Renal cortical epithelial cell (primary cell): Measurements from ENCODE around the gene LRRC8C. TPM values are rescaled to one million over a fixed set of nuclear protein-coding genes. Genes with fewer than 3 reads are reported as not detected.

Experiments used
- DNase-seq: peaks from one replicate; pipeline ENCODE4 v3.0.0-alpha.2; 2011; ENCODE audit warnings: low read depth
- total RNA-seq: library from RNA; depleted of rRNA; stranded (reverse); fragments of >200 nt; gene quantifications from 2 replicates; pipeline ENCODE4 v1.2.3, GENCODE V29; 2014

Gene LRRC8C
- total RNA-seq, 1 donor from 2014 or later, result 2.6 TPM

- DNase-seq, result no peak
These were observed 1.1 kb downstream of the LRRC8C start for GRCh38 chr1:89633800-89634625.

DNA sequence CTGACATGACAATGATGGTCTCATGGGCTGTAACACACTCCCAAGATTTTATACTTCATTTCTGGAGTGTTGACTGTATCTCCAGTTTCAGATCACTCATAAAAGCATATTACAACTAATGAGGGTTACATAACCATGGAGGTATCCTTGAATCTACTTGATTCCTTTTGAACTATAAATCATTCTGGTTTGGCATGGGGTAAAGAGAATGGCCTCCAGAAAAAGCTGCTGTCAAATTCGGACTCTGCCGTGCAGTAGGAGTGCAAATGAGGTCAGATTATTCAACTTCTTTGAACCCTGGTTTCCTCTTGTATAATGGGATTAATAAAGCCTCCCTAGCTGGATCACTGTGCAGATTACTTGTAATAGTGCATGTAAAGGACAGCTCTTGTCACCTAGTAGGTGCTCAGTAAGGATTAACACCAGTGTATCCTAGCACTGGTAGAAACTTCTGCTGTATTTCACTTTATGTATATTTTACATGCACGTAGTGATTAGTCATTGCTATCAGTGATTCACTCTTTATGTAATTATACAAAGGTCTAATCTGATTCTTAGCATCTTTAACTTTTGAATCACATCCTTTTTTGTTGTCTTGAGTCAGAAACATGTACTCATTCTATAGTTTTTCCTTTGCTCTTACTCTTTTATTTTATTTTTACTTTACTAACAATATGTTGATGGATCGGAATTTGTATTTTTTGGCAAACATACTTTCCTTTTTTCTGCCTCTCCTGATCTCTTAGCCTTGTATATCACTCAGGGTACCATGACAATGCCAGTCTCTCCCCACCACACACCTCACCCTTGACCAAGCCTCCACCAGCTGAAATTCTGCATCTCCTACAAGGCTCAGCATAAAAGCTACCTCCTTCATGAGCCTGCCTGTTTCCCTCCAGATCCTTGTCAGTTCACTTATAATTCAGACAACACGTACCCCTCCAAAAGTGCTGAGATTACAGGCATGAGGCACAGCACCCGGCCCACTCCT is 3.2 kb downstream of the LRRC8C start:
- DNase-seq, result peak; percentile 49

DNA sequence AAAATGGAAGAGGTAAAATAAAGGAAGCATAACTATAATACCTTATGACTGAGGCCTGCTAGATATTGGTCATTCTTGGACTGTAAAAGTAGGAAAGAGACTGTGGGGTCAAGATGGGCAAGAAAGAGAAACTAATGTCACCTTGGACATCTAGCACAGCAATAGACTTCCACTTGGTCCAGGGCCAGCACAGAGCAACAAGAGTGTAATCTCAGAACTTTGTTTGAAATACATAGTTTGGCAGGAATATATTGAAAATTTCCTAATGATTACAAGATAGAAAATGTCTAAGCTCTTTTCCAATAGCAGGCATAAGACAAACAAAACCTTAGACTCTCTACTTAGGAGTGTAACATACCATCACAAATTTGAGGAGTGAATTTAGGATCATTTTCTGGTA is 4.6 kb downstream of the LRRC8C start:
- DNase-seq, result no peak

GRCh38 chr1:89640440-89640839 is 7.5 kb downstream of the LRRC8C start:
- DNase-seq, result no peak

- no peak for DNase-seq
These were observed 8.9 kb downstream of the LRRC8C start for GRCh38 chr1:89641781-89642180.

DNA sequence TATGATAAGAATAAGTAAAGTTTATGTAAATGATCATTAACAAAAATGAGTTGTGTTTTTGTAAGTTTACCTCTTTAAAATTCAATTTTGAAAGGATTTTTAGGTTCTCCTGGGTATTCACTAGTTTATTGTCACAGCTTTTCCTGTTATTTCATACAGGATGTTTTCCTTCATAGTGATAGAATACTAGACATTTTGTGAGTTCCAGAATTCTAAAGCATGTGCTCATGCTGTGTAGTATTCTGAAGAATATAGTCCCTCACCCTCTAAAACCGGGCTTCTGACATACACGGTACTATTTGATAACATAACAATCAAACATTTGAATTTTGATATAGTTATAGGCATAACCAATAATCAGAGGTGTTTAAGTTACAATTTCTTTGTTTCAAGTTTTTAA is 10.7 kb downstream of the LRRC8C start:
- no peak for DNase-seq

GRCh38 chr1:89644119-89644814 is 11.3 kb downstream of the LRRC8C start:
- DNase-seq, result no peak

- no peak for DNase-seq
These were observed 13.3 kb downstream of the LRRC8C start for GRCh38 chr1:89646259-89646658.

GRCh38 chr1:89649783-89650182 is 16.9 kb downstream of the LRRC8C start:
- no peak for DNase-seq

DNA sequence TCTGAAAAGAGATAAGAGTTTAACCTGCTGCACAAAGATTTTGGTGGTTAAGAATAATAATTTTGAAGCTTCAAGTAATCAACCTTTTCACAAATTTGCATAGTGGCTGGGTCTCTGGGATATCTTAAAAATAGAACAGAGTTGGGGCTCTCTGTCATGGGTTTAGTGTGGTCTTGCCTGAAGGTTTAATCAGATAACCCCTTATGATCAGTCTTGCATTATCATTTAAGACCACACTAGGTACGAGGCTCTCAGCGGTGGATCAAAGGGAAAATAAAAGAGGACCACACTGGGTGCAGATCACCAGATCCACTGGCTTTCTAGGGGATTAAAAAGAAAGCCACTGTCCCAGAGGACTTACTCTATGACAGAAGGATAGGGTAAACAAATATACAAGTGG is 19.5 kb downstream of the LRRC8C start:
- DNase-seq, result no peak

DNA sequence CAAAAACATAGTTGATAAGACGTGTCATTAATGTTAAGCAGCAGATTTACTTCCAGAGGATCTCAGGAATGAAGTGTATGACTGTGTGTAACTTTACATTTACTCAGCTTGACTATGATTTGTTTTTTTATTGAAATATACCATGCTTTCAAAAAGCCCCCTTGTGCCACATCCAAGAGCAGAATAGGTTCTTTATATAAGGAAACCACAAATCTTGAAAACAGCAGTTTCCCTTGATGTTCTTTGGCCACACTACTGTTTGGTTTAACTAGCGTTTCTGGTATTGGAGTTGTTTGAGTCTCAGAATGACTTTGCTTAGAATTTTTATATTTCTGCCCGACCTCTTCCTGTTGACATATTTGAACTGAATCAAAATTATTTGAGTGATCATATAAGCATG is 25.0 kb downstream of the LRRC8C start:
- DNase-seq, result no peak

GRCh38 chr1:89659322-89660081 is 26.6 kb downstream of the LRRC8C start:
- DNase-seq, result no peak

GRCh38 chr1:89660224-89661061 is 27.5 kb downstream of the LRRC8C start:
- DNase-seq, result no peak

- no peak for DNase-seq
These were observed 33.0 kb downstream of the LRRC8C start for GRCh38 chr1:89665941-89666340.

- DNase-seq, result no peak
These were observed 33.7 kb downstream of the LRRC8C start for GRCh38 chr1:89666640-89667039.

DNA sequence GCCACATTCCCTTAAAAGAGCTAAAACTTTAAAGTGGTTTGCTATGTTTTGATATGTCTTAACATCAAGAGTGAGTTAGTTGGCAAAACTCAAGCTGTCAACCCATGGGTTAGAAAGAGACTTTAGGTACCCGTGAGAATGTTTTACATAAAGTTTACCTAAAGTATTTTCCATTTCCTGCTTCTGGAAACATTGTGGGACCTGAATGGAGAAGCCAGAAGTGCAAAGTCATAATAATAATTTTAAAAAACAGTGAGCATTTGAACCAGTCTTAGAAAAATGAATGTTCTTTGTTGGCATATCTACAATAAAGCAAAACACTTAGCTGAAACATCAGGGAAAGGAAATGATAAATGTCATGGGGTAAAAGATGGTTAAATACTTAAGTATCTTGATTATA is 34.8 kb downstream of the LRRC8C start:
- DNase-seq, result no peak

DNA sequence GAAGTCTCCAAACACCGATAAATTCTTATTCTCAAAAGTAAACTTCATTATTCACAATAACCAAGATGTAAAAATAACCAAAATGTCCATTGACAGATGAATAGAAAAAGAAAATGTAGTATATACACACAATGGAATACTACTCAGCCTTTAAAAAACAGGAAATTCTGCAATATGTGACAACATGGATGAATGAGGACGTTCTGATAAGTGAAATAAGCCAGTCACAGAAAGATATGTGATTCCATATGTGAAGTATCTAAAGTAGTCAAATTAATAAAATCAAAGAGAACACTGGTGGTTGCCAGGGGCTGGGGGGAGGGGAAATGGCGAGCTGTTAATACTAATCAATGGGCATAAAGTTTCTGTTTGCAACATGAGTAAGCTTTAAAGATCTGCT is 36.0 kb downstream of the LRRC8C start:
- DNase-seq, result no peak

GRCh38 chr1:89669441-89669840 is 36.5 kb downstream of the LRRC8C start:
- no peak for DNase-seq

GRCh38 chr1:89670163-89670562 is 37.2 kb downstream of the LRRC8C start:
- DNase-seq, result no peak

DNA sequence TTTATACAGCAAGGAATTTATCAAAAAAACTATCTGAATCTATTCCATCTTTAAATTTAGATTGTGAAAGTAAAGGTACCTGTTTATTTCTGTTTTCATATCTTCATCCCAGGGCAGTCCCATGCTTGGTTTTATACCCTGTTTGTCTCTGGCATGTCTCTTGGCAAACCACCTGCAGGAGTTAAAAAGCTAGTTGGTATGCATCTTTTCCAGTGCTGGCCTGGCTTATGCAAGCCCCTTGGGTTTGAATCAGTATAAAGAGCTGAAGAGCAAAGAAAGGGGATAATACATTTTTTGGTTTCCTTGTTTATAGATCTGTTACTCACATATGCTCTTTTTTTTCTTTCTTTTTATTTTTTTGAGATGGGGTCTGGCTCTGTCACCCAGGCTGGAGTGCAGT is 37.8 kb downstream of the LRRC8C start:
- no peak for DNase-seq
